GM18505 (cell line): Measurements from ENCODE around the gene CRACDL.

ENCODE experiments used
- ATAC-seq: cut with Tn5 transposase; IDR thresholded peaks from one replicate; pipeline ENCODE4 v1.9.1; 2021; ENCODE audit not compliant: unreplicated experiment
- POLR2A ChIP-seq: IDR thresholded peaks from 4 replicates; pipeline ENCODE4 v1.6.1; 2011; ENCODE audit warnings: borderline replicate concordance; ENCODE audit not compliant: insufficient read depth, insufficient read length; ENCODE audit errors: extremely low read depth

CRACDL gene

DNA sequence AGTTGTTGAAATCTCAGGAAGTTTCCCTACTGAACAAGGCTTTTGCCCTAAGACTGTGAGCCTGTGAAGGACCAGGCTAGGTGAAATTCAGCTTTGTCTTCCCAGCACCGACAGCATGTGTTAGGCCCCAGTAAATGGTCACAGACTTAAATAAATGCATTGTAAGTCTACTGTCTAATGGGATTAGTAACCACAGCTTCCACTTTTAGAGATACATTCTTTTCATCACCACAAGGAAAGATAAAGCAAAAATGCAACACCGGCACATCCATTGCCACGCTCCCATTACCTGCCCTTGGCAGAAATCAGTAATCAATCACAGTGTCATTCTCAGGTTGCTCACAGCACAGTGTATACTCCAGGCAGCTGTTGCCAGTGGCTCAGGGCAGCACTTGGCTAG, 59.3 kb downstream of the CRACDL start:
- ATAC-seq, result no peak
- no peak for TF ChIP-seq POLR2A

DNA sequence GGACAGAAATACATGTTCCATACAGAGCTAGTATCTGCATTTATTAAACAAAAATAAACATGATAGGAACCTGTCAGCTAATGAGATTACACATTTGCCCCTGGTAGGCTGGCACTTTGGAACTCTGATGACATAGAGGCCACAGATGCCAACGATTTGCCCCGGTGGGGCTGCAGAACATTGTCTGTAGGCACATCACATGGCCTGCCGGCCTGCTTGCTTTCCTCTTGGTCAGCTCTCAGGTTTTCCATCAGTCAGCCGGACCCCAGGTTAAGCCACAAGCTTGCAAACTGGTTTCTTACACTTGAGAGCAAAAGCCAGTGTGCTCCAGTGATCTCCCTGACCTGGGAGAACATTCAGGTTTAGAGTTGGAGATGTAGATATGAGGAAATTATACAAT, 60.3 kb downstream of the CRACDL start:
- no peak for ATAC-seq
- no peak for TF ChIP-seq POLR2A

DNA sequence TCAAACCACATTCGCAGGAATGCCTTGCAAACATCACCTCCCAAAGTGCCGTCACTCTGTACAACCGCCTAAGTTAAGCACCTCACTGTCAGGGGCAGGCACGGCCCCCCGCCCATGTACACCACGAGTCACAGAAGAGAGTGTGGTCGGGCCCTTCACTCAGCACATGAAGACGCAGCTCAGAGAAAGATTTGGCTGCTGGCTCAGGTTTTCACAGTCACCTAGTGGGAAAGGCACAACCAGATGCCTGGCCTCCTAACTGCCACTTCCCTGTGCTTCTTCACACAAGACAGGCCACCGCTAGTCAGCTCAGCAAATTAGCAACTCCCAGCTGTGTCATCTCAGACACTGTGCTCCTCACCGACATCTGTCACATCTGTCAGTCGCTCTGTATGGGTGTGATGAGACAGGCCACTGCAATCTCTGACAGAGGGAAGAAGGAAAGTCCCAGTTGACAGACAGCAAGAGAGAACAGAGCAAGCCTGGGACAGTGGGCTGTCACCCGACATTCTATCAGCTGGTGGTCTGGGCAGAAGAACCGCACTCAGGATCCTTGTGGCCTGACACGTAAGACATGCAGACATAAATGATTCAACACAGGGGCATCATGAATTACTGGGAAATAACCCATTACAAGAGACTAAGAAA, 60.8 kb downstream of the CRACDL start:
- no peak for TF ChIP-seq POLR2A
- ATAC-seq, result no peak

DNA sequence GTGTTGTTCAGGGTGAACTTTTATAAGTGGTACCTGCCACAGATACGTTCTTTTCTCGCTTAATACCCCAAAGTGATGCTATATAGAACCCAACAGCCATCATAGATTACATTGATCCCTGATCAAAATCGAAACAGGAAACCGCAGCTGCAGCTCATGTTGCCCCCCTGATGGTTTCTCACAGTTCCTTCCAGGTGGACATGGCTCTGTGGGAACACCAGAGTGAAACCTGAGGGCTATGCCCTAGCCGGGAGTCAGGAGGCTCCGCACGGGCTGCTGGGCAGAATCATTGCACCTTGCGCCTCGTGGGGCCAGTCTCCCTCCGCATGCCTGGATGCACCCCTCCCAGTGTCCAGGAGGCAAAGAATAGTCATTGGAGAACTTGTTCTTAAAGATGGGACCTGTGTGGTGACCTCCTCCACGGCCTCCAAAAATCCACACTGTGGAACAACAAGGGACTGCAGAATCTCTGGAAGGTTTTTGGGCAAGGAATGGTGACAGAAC, 61.8 kb downstream of the CRACDL start:
- TF ChIP-seq POLR2A, result no peak
- ATAC-seq, result no peak

- no peak for TF ChIP-seq POLR2A
- ATAC-seq, result no peak
Observed at GRCh38 chr2:98872526-98872925, 63.5 kb downstream of the CRACDL start.

DNA sequence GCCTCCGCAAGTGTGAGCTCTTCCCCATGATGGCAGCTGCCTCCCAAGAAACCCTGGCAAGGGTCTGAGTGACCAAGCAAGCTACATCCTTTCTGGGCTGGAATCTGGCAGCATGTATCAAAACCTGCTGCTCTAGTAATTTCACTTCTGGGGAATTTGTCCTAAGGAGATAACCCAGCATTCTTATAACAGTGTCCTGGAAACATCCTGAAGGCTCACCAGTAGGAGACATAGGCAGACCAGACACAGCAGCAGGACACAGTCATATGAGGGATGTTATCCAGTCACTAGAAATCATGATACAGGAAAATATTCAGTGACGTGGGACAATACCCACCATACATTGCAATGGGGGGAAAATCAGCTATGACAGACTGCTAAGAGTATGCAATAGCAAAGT, 64.5 kb downstream of the CRACDL start:
- no peak for TF ChIP-seq POLR2A

GRCh38 chr2:98870516-98871158, 65.4 kb downstream of the CRACDL start:
- no peak for ATAC-seq
- TF ChIP-seq POLR2A, result no peak

More for the DNA sequence above, 64.5 kb downstream of the CRACDL start:
- ATAC-seq, result no peak

- no peak for TF ChIP-seq POLR2A
- no peak for ATAC-seq
Observed at GRCh38 chr2:98869870-98870269, 66.2 kb downstream of the CRACDL start.

- ATAC-seq, result no peak
- TF ChIP-seq POLR2A, result no peak
Observed at GRCh38 chr2:98869272-98869641, 66.8 kb downstream of the CRACDL start.

DNA sequence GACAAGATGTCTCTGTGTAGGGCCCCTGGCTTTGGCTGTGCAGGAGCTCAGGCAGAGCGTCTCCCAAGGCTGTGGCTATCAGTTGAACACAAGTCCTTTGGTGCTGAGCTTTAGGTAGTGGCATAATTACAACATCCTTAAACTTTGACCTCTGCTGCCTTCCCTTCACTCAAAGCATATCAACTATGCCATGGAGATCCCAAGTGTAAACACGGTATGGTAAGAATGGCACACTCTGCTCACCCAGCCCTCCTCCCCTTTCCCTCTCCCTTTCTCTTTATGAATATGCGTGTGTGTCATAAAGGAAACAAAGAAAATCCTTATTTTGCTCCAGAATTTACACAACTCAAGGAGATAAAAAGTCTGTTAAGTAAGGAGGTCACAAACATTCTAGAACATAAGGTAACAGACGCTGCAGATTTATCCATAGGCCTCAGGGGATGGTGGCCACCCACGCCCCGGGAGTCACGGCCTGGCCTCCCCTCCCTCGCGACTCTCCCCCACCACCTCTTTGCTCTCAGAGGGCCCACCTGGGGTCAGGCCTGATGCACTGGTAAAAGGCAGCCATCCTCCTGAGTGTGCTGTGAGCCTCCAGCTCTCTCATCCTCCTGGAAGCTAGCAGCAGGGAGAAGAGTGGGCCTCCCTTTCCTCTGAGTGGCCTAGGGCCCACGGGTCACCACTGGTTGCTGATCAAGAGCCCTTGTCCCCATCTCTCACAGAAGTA, 67.3 kb downstream of the CRACDL start:
- TF ChIP-seq POLR2A, result no peak
- no peak for ATAC-seq

GRCh38 chr2:98867539-98868309, 68.3 kb downstream of the CRACDL start:
- no peak for TF ChIP-seq POLR2A
- no peak for ATAC-seq

GRCh38 chr2:98866033-98866432, 70.0 kb downstream of the CRACDL start:
- no peak for ATAC-seq
- no peak for TF ChIP-seq POLR2A

DNA sequence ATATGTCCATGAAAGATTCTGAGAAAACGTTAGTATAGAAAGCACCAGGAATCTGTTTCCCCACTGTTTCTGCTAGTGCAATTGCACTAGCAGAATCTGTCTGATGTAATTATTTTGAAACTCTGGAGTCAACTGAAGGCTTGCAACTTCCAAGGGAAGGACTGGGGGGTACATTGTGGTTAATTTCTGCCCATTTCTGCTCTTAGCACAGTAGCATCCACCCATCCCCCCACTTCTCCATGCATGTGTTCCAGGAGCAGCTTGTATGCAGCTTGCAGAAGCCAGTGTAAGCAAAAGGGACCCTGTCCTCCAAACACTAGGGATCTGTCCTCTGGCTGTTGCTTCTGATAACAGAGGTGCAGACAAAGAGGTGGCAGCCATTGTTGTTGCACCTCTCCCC, 74.4 kb downstream of the CRACDL start:
- ATAC-seq, result no peak
- TF ChIP-seq POLR2A, result no peak

DNA sequence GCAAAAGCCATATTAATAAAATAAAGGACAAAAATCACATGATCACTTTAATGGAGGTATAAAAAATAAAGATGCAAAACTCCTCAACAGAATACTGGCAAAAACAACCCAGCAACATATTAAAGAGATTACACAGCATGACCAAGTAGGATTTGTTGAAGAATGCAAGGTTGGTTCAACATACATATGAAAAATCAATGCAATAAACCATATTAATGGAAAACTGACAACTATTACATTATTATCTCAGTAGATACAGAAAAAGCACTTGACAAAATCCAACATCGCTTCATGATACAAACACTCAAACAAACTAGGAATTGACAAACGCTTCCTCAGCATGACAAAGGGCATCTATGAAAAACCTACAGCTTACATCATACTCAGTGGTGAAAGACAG, 76.7 kb downstream of the CRACDL start:
- no peak for TF ChIP-seq POLR2A

DNA sequence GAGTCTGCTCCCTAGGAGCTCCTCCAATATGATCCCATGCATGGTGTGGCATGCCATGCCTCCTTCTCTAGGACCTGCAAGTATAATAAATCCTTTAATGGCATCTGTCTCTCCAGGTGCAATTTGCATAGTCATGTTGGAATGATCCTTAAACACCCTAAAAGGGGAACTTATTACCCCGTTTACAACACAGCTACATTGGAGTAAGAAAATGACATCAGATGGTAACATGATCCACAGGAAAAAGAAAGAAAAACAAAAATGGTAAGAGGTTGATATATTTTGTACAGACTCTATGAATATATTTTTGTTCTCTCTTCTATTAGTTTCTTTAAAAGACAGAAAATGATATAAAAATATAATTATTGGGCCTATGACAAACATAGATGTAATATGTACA, 79.0 kb downstream of the CRACDL start:
- no peak for TF ChIP-seq POLR2A
- no peak for ATAC-seq

More for the DNA sequence above, 76.7 kb downstream of the CRACDL start:
- no peak for ATAC-seq
